Kidney epithelial cell (primary cell): ENCODE data around the gene IGFBP2. TPM values are rescaled to one million over a fixed set of nuclear protein-coding genes. Genes with fewer than 3 reads are reported as not detected.
A peak's percentile ranks its signal among the peaks of the same experiment; 100 is the strongest.

Source experiments
- DNase-seq: peaks from one replicate; pipeline ENCODE4 v3.0.0-alpha.2; 2010; ENCODE audit warnings: low read depth
- H3K27me3 ChIP-seq: 2 replicates; pipeline ENCODE4 v1.6.0; 2011; ENCODE audit warnings: low read length; ENCODE audit not compliant: control insufficient read depth, insufficient read depth
- H3K36me3 ChIP-seq: 2 replicates; pipeline ENCODE4 v1.5.1; 2011; ENCODE audit warnings: low read length; ENCODE audit not compliant: control insufficient read depth, insufficient read depth
- H3K4me3 ChIP-seq: 2 replicates; pipeline ENCODE4 v1.5.1; 2011; ENCODE audit warnings: low read depth, mild to moderate bottlenecking, control low read depth, low read length
- CTCF ChIP-seq: IDR thresholded peaks from 2 replicates; pipeline ENCODE4 v1.5.1; 2011; ENCODE audit warnings: mild to moderate bottlenecking, moderate library complexity, low read length, control low read depth, inconsistent platforms; ENCODE audit not compliant: insufficient read depth, poor library complexity, severe bottlenecking
- total RNA-seq: library from RNA; depleted of rRNA; stranded (reverse); fragments of >200 nt; gene quantifications from 2 replicates; pipeline ENCODE4 v1.2.3, GENCODE V29; 2015

The IGFBP2 gene
- total RNA-seq, 1 donor from 2014 or later, result 298 TPM

- no peak for DNase-seq
- Histone ChIP-seq H3K27me3 (no peaks in the 10 kb centered on the region), H3K4me3 (no peak overlapping the region), H3K36me3 (no peaks in the 10 kb centered on the region)
- no peak for TF ChIP-seq CTCF
These were observed 6.9 kb upstream of the IGFBP2 start for GRCh38 chr2:216626168-216626874.

GRCh38 chr2:216626875-216627245, 6.4 kb upstream of the IGFBP2 start:
- Histone ChIP-seq H3K27me3 (no peaks in the 10 kb centered on the region), H3K4me3 (no peak overlapping the region), H3K36me3 (no peaks in the 10 kb centered on the region)
- DNase-seq, result no peak
- TF ChIP-seq CTCF, result no peak

GRCh38 chr2:216629784-216630183, 3.4 kb upstream of the IGFBP2 start:
- no peak overlapping the region for H3K4me3 ChIP-seq
- H3K36me3 ChIP-seq, result no peaks in the 10 kb centered on the region
- TF ChIP-seq CTCF, result no peak
- DNase-seq, result no peak
- H3K27me3 ChIP-seq, result no peaks in the 10 kb centered on the region

- H3K36me3 ChIP-seq, result no peaks in the 10 kb centered on the region
- no peak for DNase-seq
- no peaks in the 10 kb centered on the region for H3K27me3 ChIP-seq
- TF ChIP-seq CTCF, result no peak
- H3K4me3 ChIP-seq, result peak overlapping the region; percentile 49
These were observed 771 bp upstream of the IGFBP2 start for GRCh38 chr2:216632346-216632951.

- H3K4me3 ChIP-seq, result peak overlapping the region; percentile 49
- H3K36me3 ChIP-seq, result no peaks in the 10 kb centered on the region
- H3K27me3 ChIP-seq, result no peaks in the 10 kb centered on the region
- no peak for DNase-seq
- TF ChIP-seq CTCF, result no peak
These were observed 573 bp downstream of the IGFBP2 start for GRCh38 chr2:216633616-216634369.
